HUES6 (cell line): Measurements from ENCODE around the gene VIL1.

Experiments used
- H3K27ac ChIP-seq: 2 replicates; pipeline ENCODE4 v1.7.0; 2013; ENCODE audit warnings: low read depth, mild to moderate bottlenecking, low read length, inconsistent platforms
- H3K27me3 ChIP-seq: 2 replicates; pipeline ENCODE4 v1.6.1; 2013; ENCODE audit warnings: low read length; ENCODE audit not compliant: control insufficient read depth, insufficient read depth
- H3K36me3 ChIP-seq: 2 replicates; pipeline ENCODE4 v1.6.1; 2013; ENCODE audit warnings: low read length; ENCODE audit not compliant: control insufficient read depth, insufficient read depth
- H3K4me1 ChIP-seq: 2 replicates; pipeline ENCODE4 v1.6.1; 2013; ENCODE audit warnings: low read length; ENCODE audit not compliant: control insufficient read depth, insufficient read depth
- H3K4me3 ChIP-seq: 2 replicates; pipeline ENCODE4 v1.5.1; 2013; ENCODE audit warnings: low read depth, low read length
- H3K9ac ChIP-seq: one replicate; pipeline ENCODE4 v1.6.1; 2013; ENCODE audit warnings: mild to moderate bottlenecking, low read length
- H3K9me3 ChIP-seq: 2 replicates; pipeline ENCODE4 v1.6.1; 2013; ENCODE audit warnings: low read depth, low read length; ENCODE audit not compliant: control insufficient read depth, insufficient read depth

VIL1 gene

GRCh38 chr2:218418717-218419458, at the start of gene VIL1:
TSS of gene VIL1 (plus strand) at chr2:218419123. CDS start at chr2:218423779, 4,656 bp downstream.
- Histone ChIP-seq H3K27ac (no peak within 1 kb of the TSS), H3K27me3 (no peaks in the 10 kb centered on the region), H3K36me3 (no peaks in the 10 kb centered on the region), H3K9me3 (no peaks in the 10 kb centered on the region), H3K9ac (no peak within 1 kb of the TSS), H3K4me3 (no peak within 1 kb of the TSS), H3K4me1 (peaks cover 10% of the 10 kb centered on the region)

GRCh38 chr2:218369330-218369729, 49.6 kb upstream of the VIL1 start:
- Histone ChIP-seq H3K27me3 (no peaks in the 10 kb centered on the region), H3K36me3 (no peaks in the 10 kb centered on the region), H3K9me3 (peaks cover 5% of the 10 kb centered on the region), H3K4me3 (no peak overlapping the region), H3K4me1 (0 out of 2 replicates have a peak, but pooled peaks cover 3% of the 10 kb centered on the region), H3K27ac (no peak overlapping the region), H3K9ac (no peak overlapping the region)

- no peak overlapping the region for H3K9ac ChIP-seq
- no peaks in the 10 kb centered on the region for H3K27me3 ChIP-seq
- no peak overlapping the region for H3K4me3 ChIP-seq
- H3K36me3 ChIP-seq, result no peaks in the 10 kb centered on the region
- no peak overlapping the region for H3K27ac ChIP-seq
- H3K4me1 ChIP-seq, result 0 out of 2 replicates have a peak, but pooled peaks cover 3% of the 10 kb centered on the region
- peaks cover 5% of the 10 kb centered on the region for H3K9me3 ChIP-seq
Measured at GRCh38 chr2:218370410-218371063, 48.4 kb upstream of the VIL1 start.

GRCh38 chr2:218371983-218372350, 47.0 kb upstream of the VIL1 start:
- H3K4me3 ChIP-seq, result no peak overlapping the region
- H3K4me1 ChIP-seq, result 0 out of 2 replicates have a peak, but pooled peaks cover 3% of the 10 kb centered on the region
- H3K9me3 ChIP-seq, result no peaks in the 10 kb centered on the region
- H3K27me3 ChIP-seq, result no peaks in the 10 kb centered on the region
- no peak overlapping the region for H3K9ac ChIP-seq
- H3K36me3 ChIP-seq, result no peaks in the 10 kb centered on the region
- no peak overlapping the region for H3K27ac ChIP-seq

- no peaks in the 10 kb centered on the region for H3K36me3 ChIP-seq
- H3K4me1 ChIP-seq, result no peaks in the 10 kb centered on the region
- no peak overlapping the region for H3K27ac ChIP-seq
- no peaks in the 10 kb centered on the region for H3K9me3 ChIP-seq
- no peak overlapping the region for H3K4me3 ChIP-seq
- H3K27me3 ChIP-seq, result no peaks in the 10 kb centered on the region
- H3K9ac ChIP-seq, result no peak overlapping the region
Measured at GRCh38 chr2:218374795-218375194, 44.1 kb upstream of the VIL1 start.

- Histone ChIP-seq H3K27me3 (no peaks in the 10 kb centered on the region), H3K4me1 (no peaks in the 10 kb centered on the region), H3K4me3 (no peak overlapping the region), H3K9ac (no peak overlapping the region), H3K27ac (no peak overlapping the region), H3K36me3 (no peaks in the 10 kb centered on the region), H3K9me3 (no peaks in the 10 kb centered on the region)
Measured at GRCh38 chr2:218375212-218375611, 43.7 kb upstream of the VIL1 start.

- H3K9ac ChIP-seq, result no peak overlapping the region
- H3K36me3 ChIP-seq, result no peaks in the 10 kb centered on the region
- peaks cover 7% of the 10 kb centered on the region; the same call in 1 of the 2 replicates for H3K27me3 ChIP-seq
- H3K9me3 ChIP-seq, result no peaks in the 10 kb centered on the region
- H3K4me1 ChIP-seq, result no peaks in the 10 kb centered on the region
- H3K4me3 ChIP-seq, result no peak overlapping the region
- H3K27ac ChIP-seq, result no peak overlapping the region
Measured at GRCh38 chr2:218378053-218378452, 40.9 kb upstream of the VIL1 start.

GRCh38 chr2:218381916-218382366, 37.0 kb upstream of the VIL1 start, which contains the start of gene SLC11A1:
TSS of gene SLC11A1 (plus strand) at chr2:218382273. CDS start at chr2:218382369, 96 bp downstream.
- H3K27me3 ChIP-seq, result peaks cover 27% of the 10 kb centered on the region
- H3K36me3 ChIP-seq, result no peaks in the 10 kb centered on the region
- no peak within 1 kb of the TSS for H3K9ac ChIP-seq
- H3K9me3 ChIP-seq, result no peaks in the 10 kb centered on the region
- H3K4me3 ChIP-seq, result no peak within 1 kb of the TSS
- H3K4me1 ChIP-seq, result no peaks in the 10 kb centered on the region
- no peak within 1 kb of the TSS for H3K27ac ChIP-seq

GRCh38 chr2:218382785-218383184, 36.1 kb upstream of the VIL1 start:
- no peaks in the 10 kb centered on the region for H3K36me3 ChIP-seq
- no peaks in the 10 kb centered on the region for H3K9me3 ChIP-seq
- H3K27me3 ChIP-seq, result peaks cover 33% of the 10 kb centered on the region
- H3K4me3 ChIP-seq, result no peak overlapping the region
- no peak overlapping the region for H3K27ac ChIP-seq
- H3K4me1 ChIP-seq, result no peaks in the 10 kb centered on the region
- H3K9ac ChIP-seq, result no peak overlapping the region

- no peaks in the 10 kb centered on the region for H3K9me3 ChIP-seq
- H3K4me3 ChIP-seq, result no peak overlapping the region
- no peaks in the 10 kb centered on the region for H3K36me3 ChIP-seq
- H3K27me3 ChIP-seq, result peaks cover 33% of the 10 kb centered on the region
- no peaks in the 10 kb centered on the region for H3K4me1 ChIP-seq
- H3K27ac ChIP-seq, result no peak overlapping the region
- no peak overlapping the region for H3K9ac ChIP-seq
Measured at GRCh38 chr2:218383892-218384519, 34.9 kb upstream of the VIL1 start.

- H3K4me3 ChIP-seq, result no peak overlapping the region
- no peak overlapping the region for H3K27ac ChIP-seq
- H3K9ac ChIP-seq, result no peak overlapping the region
- no peaks in the 10 kb centered on the region for H3K36me3 ChIP-seq
- no peaks in the 10 kb centered on the region for H3K4me1 ChIP-seq
- no peaks in the 10 kb centered on the region for H3K9me3 ChIP-seq
- H3K27me3 ChIP-seq, result peaks cover 33% of the 10 kb centered on the region
Measured at GRCh38 chr2:218384975-218385374, 33.9 kb upstream of the VIL1 start.
